Left ventricle myocardium inferior (tissue), 1 donor: Measurements from ENCODE around the gene CDCA5. TPM values are rescaled to one million over a fixed set of nuclear protein-coding genes. Genes with fewer than 3 reads are reported as not detected.
A peak's percentile ranks its signal among the peaks of the same experiment; 100 is the strongest.

Experiments
- DNase-seq: peaks from one replicate; pipeline ENCODE4 v3.0.0-alpha.2; 2020
- H3K27ac ChIP-seq: fragments of 200-600 bp; replicated peaks from 2 replicates; pipeline ENCODE4 v1.8.0; 2021
- H3K27me3 ChIP-seq: fragments of 200-600 bp; 2 replicates; pipeline ENCODE4 v1.8.0; 2021; ENCODE audit warnings: low read depth
- H3K36me3 ChIP-seq: fragments of 200-600 bp; 2 replicates; pipeline ENCODE4 v1.8.0; 2021
- H3K4me1 ChIP-seq: fragments of 200-600 bp; 2 replicates; pipeline ENCODE4 v1.8.0; 2021
- H3K4me3 ChIP-seq: fragments of 200-600 bp; 2 replicates; pipeline ENCODE4 v1.8.0; 2021; ENCODE audit warnings: mild to moderate bottlenecking, moderate library complexity
- H3K9me3 ChIP-seq: fragments of 200-600 bp; replicated peaks from 2 replicates; pipeline ENCODE4 v1.8.0; 2021
- intact Hi-C: fragments of 100-400 bp; cut with micrococcal nuclease; formaldehyde crosslinking; loops from one replicate; pipeline ENCODE4 v1.11.0; 2022
- total RNA-seq: library from RNA; stranded (reverse); fragmentation: NEBNext Ultra II Directional; extraction: Animal tissue kit (Norgen Biotek cat#: 25700); gene quantifications from one replicate; pipeline ENCODE4 v1.2.1, GENCODE V29; 2021
- TF ChIP-seq, protein P1 (sequence below): fragments of 200-600 bp; IDR thresholded peaks from 2 replicates; pipeline ENCODE4 v1.8.0; 2021; ENCODE audit warnings: antibody characterized with exemption, mild to moderate bottlenecking, borderline replicate concordance
- donor health status: DM: no; HTN: yes; CAD: no; lungs with severe emphysema.

CDCA5 gene
- total RNA-seq, 1 donor from 2014 or later: 1.3 TPM

DNA sequence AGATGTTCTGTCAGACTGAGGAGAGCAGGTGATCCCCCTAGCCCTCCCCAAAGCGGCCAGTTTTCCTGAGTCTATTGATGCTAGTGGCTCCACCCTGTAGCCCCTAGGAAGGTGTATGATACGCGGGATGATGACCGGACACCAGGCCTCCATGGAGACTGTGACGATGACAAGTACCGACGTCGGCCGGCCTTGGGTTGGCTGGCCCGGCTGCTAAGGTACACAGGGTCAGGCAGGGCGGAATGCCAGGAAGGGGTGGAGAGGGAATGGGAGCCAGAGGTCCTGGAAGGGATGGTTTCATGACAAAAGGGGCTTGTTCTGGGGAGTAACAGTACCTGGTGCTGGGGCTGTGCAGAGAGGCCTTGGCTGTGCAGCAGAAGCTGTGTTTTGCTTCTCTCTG lies 3.4 kb upstream of the CDCA5 start:
- intact Hi-C loops: no loop called here
- H3K36me3 ChIP-seq: peaks cover 46% of the 10 kb centered on the region

DNA sequence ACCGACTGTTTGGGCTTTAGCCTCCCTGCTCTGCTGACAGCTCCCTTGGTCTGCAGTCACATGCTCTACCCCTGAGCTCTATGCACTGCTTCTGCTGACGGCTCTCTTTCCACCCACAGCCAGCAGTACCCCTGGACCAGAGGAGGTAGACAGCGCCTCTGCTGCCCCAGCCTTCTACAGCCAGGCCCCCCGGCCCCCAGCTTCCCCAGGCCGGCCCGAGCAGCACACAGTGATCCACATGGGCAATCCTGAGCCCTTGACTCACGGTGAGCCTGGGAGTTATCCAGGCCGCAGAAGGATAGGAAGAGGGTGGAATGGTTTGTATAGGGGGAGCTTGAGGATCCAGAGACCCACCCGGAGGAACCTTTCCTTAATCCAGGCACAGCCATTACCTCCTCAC lies 3.0 kb upstream of the CDCA5 start:
- Histone ChIP-seq H3K4me3 (no peak overlapping the region), H3K36me3 (peaks cover 46% of the 10 kb centered on the region)
- intact Hi-C loops: no loop called here

More for the DNA sequence above, 3.4 kb upstream of the CDCA5 start:
- no peaks in the 10 kb centered on the region for H3K27me3 ChIP-seq
- DNase-seq: no peak
- TF ChIP-seq, protein P1, sequence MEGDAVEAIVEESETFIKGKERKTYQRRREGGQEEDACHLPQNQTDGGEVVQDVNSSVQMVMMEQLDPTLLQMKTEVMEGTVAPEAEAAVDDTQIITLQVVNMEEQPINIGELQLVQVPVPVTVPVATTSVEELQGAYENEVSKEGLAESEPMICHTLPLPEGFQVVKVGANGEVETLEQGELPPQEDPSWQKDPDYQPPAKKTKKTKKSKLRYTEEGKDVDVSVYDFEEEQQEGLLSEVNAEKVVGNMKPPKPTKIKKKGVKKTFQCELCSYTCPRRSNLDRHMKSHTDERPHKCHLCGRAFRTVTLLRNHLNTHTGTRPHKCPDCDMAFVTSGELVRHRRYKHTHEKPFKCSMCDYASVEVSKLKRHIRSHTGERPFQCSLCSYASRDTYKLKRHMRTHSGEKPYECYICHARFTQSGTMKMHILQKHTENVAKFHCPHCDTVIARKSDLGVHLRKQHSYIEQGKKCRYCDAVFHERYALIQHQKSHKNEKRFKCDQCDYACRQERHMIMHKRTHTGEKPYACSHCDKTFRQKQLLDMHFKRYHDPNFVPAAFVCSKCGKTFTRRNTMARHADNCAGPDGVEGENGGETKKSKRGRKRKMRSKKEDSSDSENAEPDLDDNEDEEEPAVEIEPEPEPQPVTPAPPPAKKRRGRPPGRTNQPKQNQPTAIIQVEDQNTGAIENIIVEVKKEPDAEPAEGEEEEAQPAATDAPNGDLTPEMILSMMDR: no peak
- no peaks in the 10 kb centered on the region for H3K9me3 ChIP-seq
- H3K4me1 ChIP-seq: peaks cover 27% of the 10 kb centered on the region
- no peak overlapping the region for H3K4me3 ChIP-seq
- no peak overlapping the region for H3K27ac ChIP-seq

DNA sequence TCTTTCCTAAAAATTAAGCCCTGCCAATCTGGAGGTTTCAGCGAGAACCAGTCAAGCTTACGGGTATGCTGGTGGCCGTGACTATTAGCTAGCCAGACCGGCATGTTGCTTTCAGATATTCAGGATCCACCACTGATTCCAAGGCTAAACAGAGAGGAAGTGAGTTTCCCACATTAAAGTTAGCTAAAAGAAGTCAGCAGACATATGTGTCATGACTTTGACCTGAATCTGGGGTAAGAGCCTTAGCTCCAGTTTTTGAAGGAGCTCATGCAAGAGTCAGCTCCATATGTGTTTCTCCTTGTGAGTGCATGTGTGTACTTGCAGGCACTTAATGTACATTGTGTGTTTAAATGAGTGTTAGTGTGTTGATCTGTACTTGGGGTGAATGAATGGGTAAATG lies 1.6 kb upstream of the CDCA5 start:
- intact Hi-C loops: no loop called here
- Histone ChIP-seq H3K4me3 (no peak overlapping the region), H3K36me3 (peaks cover 46% of the 10 kb centered on the region), H3K9me3 (no peaks in the 10 kb centered on the region), H3K27ac (no peak overlapping the region), H3K4me1 (peaks cover 27% of the 10 kb centered on the region), H3K27me3 (no peaks in the 10 kb centered on the region)
- TF ChIP-seq, protein P1: no peak
- DNase-seq: no peak

More for the DNA sequence above, 3.0 kb upstream of the CDCA5 start:
- H3K27me3 ChIP-seq: no peaks in the 10 kb centered on the region
- TF ChIP-seq, protein P1: no peak
- no peak for DNase-seq
- no peaks in the 10 kb centered on the region for H3K9me3 ChIP-seq
- no peak overlapping the region for H3K27ac ChIP-seq
- peaks cover 27% of the 10 kb centered on the region for H3K4me1 ChIP-seq

DNA sequence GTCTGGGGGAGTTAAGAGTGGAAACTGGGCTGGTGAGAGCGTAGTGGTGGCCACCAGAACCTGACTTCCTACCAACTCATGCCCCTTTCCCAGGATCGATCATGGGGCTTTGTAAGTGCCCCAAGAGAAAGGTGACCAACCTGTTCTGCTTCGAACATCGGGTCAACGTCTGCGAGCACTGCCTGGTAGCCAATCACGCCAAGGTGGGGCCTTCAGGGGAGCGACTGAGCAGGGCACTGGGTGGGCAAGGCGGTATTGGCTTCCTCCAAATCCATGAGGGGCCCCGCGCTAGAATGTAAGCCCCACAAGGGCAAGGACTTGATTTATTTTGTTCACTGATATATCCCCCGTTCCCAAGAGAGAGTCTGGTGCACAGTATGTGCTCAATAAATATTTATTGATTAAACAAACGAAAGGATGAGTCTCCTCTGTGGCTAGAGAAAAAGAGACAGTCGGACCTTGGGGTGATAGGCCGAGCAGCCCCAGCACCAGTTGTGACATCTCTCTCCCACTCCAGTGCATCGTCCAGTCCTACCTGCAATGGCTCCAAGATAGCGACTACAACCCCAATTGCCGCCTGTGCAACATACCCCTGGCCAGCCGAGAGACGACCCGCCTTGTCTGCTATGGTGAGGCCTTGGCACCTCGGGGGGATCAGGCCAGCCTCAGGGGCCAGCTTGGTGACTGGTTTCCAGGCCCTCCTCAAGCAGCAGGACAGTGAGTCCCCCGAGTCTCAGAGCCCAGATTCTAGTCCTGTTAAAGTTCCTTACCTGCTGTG lies 947 bp upstream of the CDCA5 start:
- H3K27ac ChIP-seq: peak overlapping the region; percentile 93

DNA sequence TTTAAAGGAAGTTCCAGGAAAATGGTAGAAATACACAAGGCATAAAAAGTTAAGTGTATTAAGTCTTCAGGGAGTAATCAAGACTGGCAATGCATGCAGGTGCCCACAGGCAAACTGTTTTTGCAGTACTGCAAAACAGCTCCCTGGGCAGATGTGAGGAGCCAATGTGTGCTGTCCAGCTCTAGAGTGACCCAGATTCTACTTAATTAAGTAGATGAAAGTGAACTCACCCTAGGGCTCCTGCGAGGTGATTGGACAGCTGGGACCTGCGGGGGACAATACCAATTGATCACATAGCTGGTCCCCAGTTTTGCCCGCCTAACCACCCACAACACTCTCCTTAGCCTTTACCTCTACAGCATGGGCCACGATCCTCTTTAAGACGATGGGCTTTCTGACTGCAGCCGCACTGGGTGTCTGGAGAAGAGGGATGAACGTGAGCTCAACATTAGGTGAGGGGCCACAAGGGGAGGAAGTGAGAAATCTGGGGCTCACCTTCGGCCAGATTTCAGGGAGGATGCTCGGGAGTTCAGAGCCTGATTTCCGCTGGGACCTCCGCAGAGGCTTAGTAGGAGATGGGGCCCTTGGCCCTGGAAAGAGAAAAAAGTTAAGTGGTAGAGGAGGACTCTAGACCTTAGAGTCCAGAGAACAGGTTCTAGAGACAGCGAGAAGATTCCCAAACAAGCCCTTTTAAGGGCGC lies 556 bp downstream of the CDCA5 start:
- Histone ChIP-seq H3K9me3 (no peaks in the 10 kb centered on the region), H3K27ac (peak overlapping the region; percentile 93), H3K4me3 (peak overlapping the region; percentile 85), H3K4me1 (peaks cover 27% of the 10 kb centered on the region), H3K27me3 (no peaks in the 10 kb centered on the region), H3K36me3 (peaks cover 30% of the 10 kb centered on the region)
- TF ChIP-seq, protein P1: no peak
- intact Hi-C loops: no loop called here
- no peak for DNase-seq

More for the DNA sequence above, 947 bp upstream of the CDCA5 start:
- TF ChIP-seq, protein P1: no peak
- peaks cover 45% of the 10 kb centered on the region for H3K36me3 ChIP-seq
- peak overlapping the region; percentile 85 for H3K4me3 ChIP-seq
- H3K4me1 ChIP-seq: peaks cover 27% of the 10 kb centered on the region
- H3K9me3 ChIP-seq: no peaks in the 10 kb centered on the region
- DNase-seq: no peak
- intact Hi-C loops: no loop called here
- H3K27me3 ChIP-seq: no peaks in the 10 kb centered on the region
